Karpas-422 (cell line): ENCODE data around the gene MRPL45. TPM values are rescaled to one million over a fixed set of nuclear protein-coding genes. Genes with fewer than 3 reads are reported as not detected.
"Not testable (repeated sequence)": the region's sequence is repeated elsewhere in the genome, so short reads cannot be mapped to it uniquely, and the experiment has no call there.

Source experiments
- DNase-seq: peaks from one replicate; pipeline ENCODE4 v3.0.0-alpha.2; 2015
- H2AFZ ChIP-seq: fragments of 200-600 bp; sonication (generic); 2 replicates; pipeline ENCODE4 v1.6.1; 2014; ENCODE audit warnings: antibody characterized with exemption, low read length, mixed read lengths
- H3K27ac ChIP-seq: fragments of 200-600 bp; sonication (generic); 2 replicates; pipeline ENCODE4 v1.5.1; 2014; ENCODE audit warnings: mild to moderate bottlenecking, low read length, moderate library complexity
- H3K27me3 ChIP-seq: fragments of 200-600 bp; sonication (generic); 2 replicates; pipeline ENCODE4 v1.6.1; 2014; ENCODE audit warnings: low read length, mixed read lengths
- H3K36me3 ChIP-seq: fragments of 200-600 bp; sonication (generic); 2 replicates; pipeline ENCODE4 v1.6.1; 2014; ENCODE audit warnings: low read length, mixed read lengths; ENCODE audit not compliant: insufficient read depth
- H3K4me1 ChIP-seq: fragments of 200-600 bp; sonication (generic); 2 replicates; pipeline ENCODE4 v1.6.1; 2014; ENCODE audit warnings: mild to moderate bottlenecking, low read length, mixed read lengths
- H3K4me2 ChIP-seq: fragments of 200-600 bp; sonication (generic); 2 replicates; pipeline ENCODE4 v1.6.1; 2014; ENCODE audit warnings: low read length, low read depth, mild to moderate bottlenecking; ENCODE audit not compliant: poor library complexity, severe bottlenecking
- H3K4me3 ChIP-seq: fragments of 200-600 bp; sonication (generic); 2 replicates; pipeline ENCODE4 v1.5.1; 2014; ENCODE audit warnings: mild to moderate bottlenecking, antibody characterized with exemption, low read length, mixed read lengths
- H3K79me2 ChIP-seq: fragments of 200-600 bp; sonication (generic); 2 replicates; pipeline ENCODE4 v1.6.1; 2014; ENCODE audit warnings: mild to moderate bottlenecking, low read length, mixed read lengths
- H3K9ac ChIP-seq: fragments of 200-600 bp; sonication (generic); 2 replicates; pipeline ENCODE4 v1.6.0; 2014; ENCODE audit warnings: low read length
- H3K9me2 ChIP-seq: fragments of 200-600 bp; sonication (generic), shearing (Covaris generic); replicated peaks from 2 replicates; pipeline ENCODE4 v1.6.0; 2014; ENCODE audit warnings: mild to moderate bottlenecking, low read length, moderate library complexity; ENCODE audit not compliant: insufficient read depth
- H3K9me3 ChIP-seq: fragments of 300-700, 200-600 bp; sonication (generic); 2 replicates; pipeline ENCODE4 v1.6.1; 2014; ENCODE audit warnings: low read length, mixed read lengths
- H4K20me1 ChIP-seq: fragments of 200-600 bp; sonication (generic); 2 replicates; pipeline ENCODE4 v1.6.1; 2014; ENCODE audit warnings: mild to moderate bottlenecking, antibody characterized with exemption, low read length, low read depth; ENCODE audit not compliant: insufficient read depth
- total RNA-seq: library from RNA; depleted of rRNA; stranded (reverse); fragments of >200 nt; shearing (Covaris generic); gene quantifications from 2 replicates; pipeline ENCODE4 v1.2.3, GENCODE V29; 2014; ENCODE audit warnings: low replicate concordance; rRNA removed

MRPL45 gene
- total RNA-seq = 42.0 and 45.5 TPM in 2 replicates

- H3K9me3 ChIP-seq, H3K27me3 ChIP-seq, H3K27ac ChIP-seq, H4K20me1 ChIP-seq, H3K79me2 ChIP-seq, H3K9me2 ChIP-seq, H3K36me3 ChIP-seq: not testable (repeated sequence)
- H3K4me2 ChIP-seq = peak within 1 kb of the TSS; percentile 72
- peak within 1 kb of the TSS; percentile 77 for H3K9ac ChIP-seq
- H3K4me3 ChIP-seq = peak within 1 kb of the TSS; percentile 74
- DNase-seq = peak; percentile 99
- peak within 1 kb of the TSS; percentile 23; the same call in 1 of the 2 replicates for H2AFZ ChIP-seq
- peaks cover 13% of the 10 kb centered on the region for H3K4me1 ChIP-seq
Observed at GRCh38 chr17:38296834-38297517, at the start of gene MRPL45. TSS of gene MRPL45 (plus strand) at chr17:38297168. CDS start at chr17:38297184, 16 bp downstream.

- H3K4me3 ChIP-seq, H2AFZ ChIP-seq, H3K9ac ChIP-seq, H4K20me1 ChIP-seq, H3K9me3 ChIP-seq, H3K27ac ChIP-seq, H3K4me2 ChIP-seq, H3K9me2 ChIP-seq, DNase-seq, H3K4me1 ChIP-seq, H3K27me3 ChIP-seq, H3K36me3 ChIP-seq: not testable (repeated sequence)
- peaks cover 38% of the 10 kb centered on the region for H3K79me2 ChIP-seq
Observed at GRCh38 chr17:38253191-38253590, 43.8 kb upstream of the MRPL45 start.

GRCh38 chr17:38254357-38254756 is 42.6 kb upstream of the MRPL45 start:
- not testable (repeated sequence) for H3K9me3 ChIP-seq, H3K4me3 ChIP-seq, H2AFZ ChIP-seq, H3K27me3 ChIP-seq, H3K4me1 ChIP-seq, H4K20me1 ChIP-seq, H3K4me2 ChIP-seq, DNase-seq, H3K27ac ChIP-seq, H3K9ac ChIP-seq, H3K36me3 ChIP-seq, H3K9me2 ChIP-seq
- peaks cover 38% of the 10 kb centered on the region for H3K79me2 ChIP-seq

GRCh38 chr17:38257013-38257621 is 39.9 kb upstream of the MRPL45 start:
- not testable (repeated sequence) for H3K27ac ChIP-seq, H3K9me3 ChIP-seq, H4K20me1 ChIP-seq, H2AFZ ChIP-seq, H3K27me3 ChIP-seq, H3K9me2 ChIP-seq, H3K36me3 ChIP-seq, H3K4me1 ChIP-seq
- Histone ChIP-seq H3K4me3 (peak overlapping the region; percentile 59; the same call in 1 of the 2 replicates), H3K9ac (peak overlapping the region; percentile 60), H3K4me2 (peak overlapping the region; percentile 55), H3K79me2 (peaks cover 28% of the 10 kb centered on the region)
- peak; percentile 93 for DNase-seq

- not testable (repeated sequence) for H3K9me2 ChIP-seq, H3K36me3 ChIP-seq, H3K4me2 ChIP-seq, H3K4me1 ChIP-seq, H3K4me3 ChIP-seq, H2AFZ ChIP-seq, H3K9ac ChIP-seq, H3K79me2 ChIP-seq, H3K9me3 ChIP-seq, H3K27ac ChIP-seq, H3K27me3 ChIP-seq, H4K20me1 ChIP-seq, DNase-seq
Observed at GRCh38 chr17:38265974-38266506, 30.9 kb upstream of the MRPL45 start.

- H3K4me2 ChIP-seq, H3K4me1 ChIP-seq, H3K9ac ChIP-seq, H3K79me2 ChIP-seq, H3K4me3 ChIP-seq, H2AFZ ChIP-seq, H3K27ac ChIP-seq, H3K36me3 ChIP-seq, DNase-seq, H3K9me3 ChIP-seq, H3K9me2 ChIP-seq, H3K27me3 ChIP-seq, H4K20me1 ChIP-seq: not testable (repeated sequence)
Observed at GRCh38 chr17:38266571-38266970, 30.4 kb upstream of the MRPL45 start.

GRCh38 chr17:38268138-38268537 is 28.8 kb upstream of the MRPL45 start:
- DNase-seq, H4K20me1 ChIP-seq, H3K4me1 ChIP-seq, H3K79me2 ChIP-seq, H3K9ac ChIP-seq, H3K4me3 ChIP-seq, H3K4me2 ChIP-seq, H3K9me2 ChIP-seq, H3K27me3 ChIP-seq, H3K27ac ChIP-seq, H2AFZ ChIP-seq, H3K9me3 ChIP-seq, H3K36me3 ChIP-seq: not testable (repeated sequence)

GRCh38 chr17:38269045-38269444 is 27.9 kb upstream of the MRPL45 start:
- not testable (repeated sequence) for H4K20me1 ChIP-seq, H3K4me1 ChIP-seq, DNase-seq, H3K9ac ChIP-seq, H3K4me2 ChIP-seq, H3K27me3 ChIP-seq, H3K4me3 ChIP-seq, H3K79me2 ChIP-seq, H3K27ac ChIP-seq, H2AFZ ChIP-seq, H3K9me3 ChIP-seq, H3K9me2 ChIP-seq, H3K36me3 ChIP-seq
